Fibroblast of mammary gland (primary cell): Measurements from ENCODE around the gene FCRL6.

Experiments used
- DNase-seq: peaks from one replicate; pipeline ENCODE4 v3.0.0-alpha.2; 2010; ENCODE audit warnings: low read depth
- H3K4me3 ChIP-seq: 2 replicates; pipeline ENCODE4 v1.5.1; 2011; ENCODE audit warnings: low read depth, mild to moderate bottlenecking, low read length, moderate library complexity; ENCODE audit not compliant: control insufficient read depth
- TF ChIP-seq, protein P1 (sequence below): conservative IDR thresholded peaks from 2 replicates; pipeline ENCODE4 v1.5.1; 2011; ENCODE audit warnings: low read depth, low read length, inconsistent platforms; ENCODE audit not compliant: control insufficient read depth, insufficient read depth

The FCRL6 gene

DNA sequence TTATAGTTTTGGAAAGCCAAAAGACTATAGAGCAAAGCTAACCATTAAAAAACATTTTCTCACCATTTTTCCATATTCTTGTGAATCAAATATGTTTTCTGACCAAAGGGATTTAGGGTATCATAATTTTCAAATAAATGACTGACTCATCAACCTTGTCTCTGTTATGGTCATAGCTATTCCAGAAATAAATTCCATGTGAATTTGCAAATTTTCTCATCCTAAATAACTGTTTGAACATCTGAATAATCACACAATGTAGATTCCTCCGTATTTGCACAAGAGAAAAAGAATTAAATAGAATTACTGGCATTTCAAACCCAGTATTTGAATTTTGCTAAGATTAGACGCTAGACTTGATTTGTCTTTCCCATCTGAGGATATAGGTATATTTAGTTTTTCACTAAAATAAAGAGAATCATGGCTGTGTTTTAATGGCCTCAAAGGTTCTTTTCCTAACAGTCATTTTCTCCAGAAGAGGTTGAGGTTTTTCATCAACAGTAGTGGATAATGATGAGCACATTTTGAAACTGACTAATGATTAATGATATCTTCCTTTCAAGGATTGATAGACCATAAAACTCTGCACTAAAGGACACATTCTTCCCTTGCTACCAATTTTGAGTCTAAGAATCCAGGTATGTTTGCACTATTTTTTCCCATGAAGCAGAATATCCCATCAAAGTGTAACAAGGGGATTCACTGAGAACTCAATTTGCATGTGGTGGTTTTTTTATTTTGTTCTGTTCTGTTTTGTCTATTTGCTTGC, 30.8 kb upstream of the FCRL6 start:
- TF ChIP-seq, protein P1, sequence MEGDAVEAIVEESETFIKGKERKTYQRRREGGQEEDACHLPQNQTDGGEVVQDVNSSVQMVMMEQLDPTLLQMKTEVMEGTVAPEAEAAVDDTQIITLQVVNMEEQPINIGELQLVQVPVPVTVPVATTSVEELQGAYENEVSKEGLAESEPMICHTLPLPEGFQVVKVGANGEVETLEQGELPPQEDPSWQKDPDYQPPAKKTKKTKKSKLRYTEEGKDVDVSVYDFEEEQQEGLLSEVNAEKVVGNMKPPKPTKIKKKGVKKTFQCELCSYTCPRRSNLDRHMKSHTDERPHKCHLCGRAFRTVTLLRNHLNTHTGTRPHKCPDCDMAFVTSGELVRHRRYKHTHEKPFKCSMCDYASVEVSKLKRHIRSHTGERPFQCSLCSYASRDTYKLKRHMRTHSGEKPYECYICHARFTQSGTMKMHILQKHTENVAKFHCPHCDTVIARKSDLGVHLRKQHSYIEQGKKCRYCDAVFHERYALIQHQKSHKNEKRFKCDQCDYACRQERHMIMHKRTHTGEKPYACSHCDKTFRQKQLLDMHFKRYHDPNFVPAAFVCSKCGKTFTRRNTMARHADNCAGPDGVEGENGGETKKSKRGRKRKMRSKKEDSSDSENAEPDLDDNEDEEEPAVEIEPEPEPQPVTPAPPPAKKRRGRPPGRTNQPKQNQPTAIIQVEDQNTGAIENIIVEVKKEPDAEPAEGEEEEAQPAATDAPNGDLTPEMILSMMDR: no peak

DNA sequence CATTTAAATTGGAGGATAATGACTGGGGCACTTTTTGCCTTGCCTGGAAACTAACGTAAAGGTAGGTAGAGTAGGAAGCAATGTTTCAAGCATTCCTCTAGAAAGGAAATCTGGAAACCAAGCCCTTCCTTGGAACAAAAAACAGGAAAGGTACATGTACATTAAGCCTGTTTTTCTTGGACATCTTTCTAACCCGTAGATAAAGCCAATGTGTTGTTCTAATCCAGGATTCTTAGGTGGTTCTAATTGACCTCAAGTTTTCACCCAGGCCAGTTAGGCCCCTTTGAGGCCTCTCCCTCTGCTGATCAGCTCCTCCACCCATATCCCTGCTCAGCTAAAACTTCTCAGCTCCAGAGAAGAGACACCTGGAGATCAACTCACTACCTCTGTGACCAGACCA, 27.7 kb upstream of the FCRL6 start:
- TF ChIP-seq, protein P1: no peak
- H3K4me3 ChIP-seq: no peak overlapping the region
- no peak for DNase-seq

More for the DNA sequence above, 30.8 kb upstream of the FCRL6 start:
- H3K4me3 ChIP-seq: no peak overlapping the region
- no peak for DNase-seq

DNA sequence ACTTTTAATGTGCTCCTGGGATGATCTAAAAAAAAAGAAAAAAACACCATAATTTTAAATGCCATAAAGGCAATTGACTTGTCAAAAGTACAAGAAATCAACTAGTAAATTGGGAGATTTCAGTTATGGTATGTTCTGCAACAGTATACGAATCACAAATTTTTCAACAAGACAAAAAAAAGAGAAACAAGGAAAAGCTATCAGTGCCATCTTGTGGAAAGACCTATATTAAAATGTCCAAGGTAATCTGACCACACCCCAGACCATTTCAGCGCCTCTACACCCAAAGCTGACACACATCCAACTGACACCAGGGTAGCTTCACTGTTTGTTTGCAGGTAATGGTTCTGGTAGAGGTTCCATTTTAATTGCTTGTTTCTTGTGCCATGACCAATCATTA, 26.4 kb upstream of the FCRL6 start:
- TF ChIP-seq, protein P1: peak; percentile 14
- H3K4me3 ChIP-seq: no peak overlapping the region
- peak; percentile 39 for DNase-seq

DNA sequence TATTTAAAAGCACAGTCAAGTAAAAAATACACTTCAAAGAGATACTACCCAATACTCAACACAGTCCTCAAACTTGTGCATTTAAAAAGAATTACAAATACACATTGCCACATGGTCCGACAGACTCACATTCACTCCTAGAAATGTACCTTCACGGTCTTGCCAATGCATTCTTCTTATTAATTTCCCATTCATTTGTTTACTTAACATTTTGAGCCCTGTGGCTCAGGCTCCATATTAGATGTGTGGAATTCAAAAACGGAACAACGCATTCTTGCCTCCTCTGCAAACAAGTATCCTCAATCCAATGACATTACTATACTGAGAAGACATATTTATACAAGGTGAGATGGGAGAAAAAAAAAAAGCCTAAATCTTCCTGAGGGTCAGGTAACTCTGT, 23.9 kb upstream of the FCRL6 start:
- DNase-seq: no peak
- no peak overlapping the region for H3K4me3 ChIP-seq
- TF ChIP-seq, protein P1: no peak

DNA sequence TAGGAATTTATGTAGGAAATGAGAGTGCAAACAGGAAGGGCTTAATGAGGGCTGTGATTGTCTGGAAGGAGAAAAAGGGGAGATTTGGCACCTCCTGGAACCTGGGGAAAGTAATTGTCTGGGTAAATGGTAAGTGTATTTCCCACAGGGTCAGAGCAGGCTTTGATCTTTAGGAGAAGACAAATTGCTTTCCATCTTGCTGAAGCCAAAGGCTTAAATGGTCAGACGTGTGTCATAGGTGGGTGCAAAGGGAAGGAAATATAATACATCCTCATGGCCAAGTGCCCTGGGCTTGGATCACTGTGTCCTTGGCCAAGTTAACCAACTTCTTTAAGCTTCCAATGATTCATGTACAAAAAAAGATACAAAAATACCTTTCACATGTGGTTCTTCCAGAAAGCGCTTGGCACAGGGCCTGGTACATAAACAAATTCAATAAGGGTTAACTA, 22.7 kb upstream of the FCRL6 start:
- TF ChIP-seq, protein P1: no peak
- peak; percentile 98 for DNase-seq
- no peak overlapping the region for H3K4me3 ChIP-seq

DNA sequence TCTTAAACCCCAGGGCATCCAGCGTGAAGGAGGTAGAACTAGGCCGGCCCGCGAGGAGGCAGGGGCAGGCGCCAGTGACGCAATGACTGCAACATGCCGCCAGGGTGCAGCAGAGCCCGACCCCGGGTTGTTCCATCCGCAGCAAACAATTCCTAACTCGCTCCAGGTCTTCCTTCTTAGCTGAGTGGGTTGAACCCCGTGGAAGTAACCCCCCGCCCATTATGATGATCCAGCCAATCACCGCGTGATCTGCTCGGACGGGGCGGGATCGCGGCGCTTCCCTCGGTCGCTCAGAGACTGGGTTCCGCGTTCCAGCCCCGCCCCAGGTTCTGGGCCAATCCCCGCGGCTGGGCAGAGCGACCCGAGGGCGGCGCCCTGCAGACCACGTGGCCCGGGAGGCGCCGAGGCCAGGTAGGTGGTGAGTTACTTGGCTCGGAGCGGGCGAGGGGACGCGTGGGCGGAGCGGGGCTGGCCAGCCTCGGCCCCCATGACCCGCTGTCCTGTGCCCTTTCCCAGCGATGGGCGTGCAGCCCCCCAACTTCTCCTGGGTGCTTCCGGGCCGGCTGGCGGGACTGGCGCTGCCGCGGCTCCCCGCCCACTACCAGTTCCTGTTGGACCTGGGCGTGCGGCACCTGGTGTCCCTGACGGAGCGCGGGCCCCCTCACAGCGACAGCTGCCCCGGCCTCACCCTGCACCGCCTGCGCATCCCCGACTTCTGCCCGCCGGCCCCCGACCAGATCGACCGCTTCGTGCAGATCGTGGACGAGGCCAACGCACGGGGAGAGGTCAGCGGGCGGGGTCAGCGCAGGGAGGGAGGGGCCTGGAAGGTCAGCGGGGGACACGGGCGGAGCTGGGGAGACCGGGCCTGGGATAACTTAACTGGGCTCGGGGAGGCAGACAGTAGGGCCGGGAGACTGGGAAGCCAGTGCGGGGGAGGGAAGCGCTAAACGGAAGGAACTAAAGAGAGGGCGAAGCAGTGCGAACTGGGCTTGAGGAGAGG, 21.3 kb upstream of the FCRL6 start, which contains the start of gene DUSP23:
TSS of gene DUSP23 (plus strand) at position 380 of the 1,000 bp plus-strand sequence. CDS start at position 519, 139 bp downstream.
- peak within 1 kb of the TSS; percentile 61 for H3K4me3 ChIP-seq
- peak; percentile 98 for DNase-seq
- TF ChIP-seq, protein P1: peak; percentile 82
